Activated naive CD8-positive, alpha-beta T cell treated with anti-CD3 and anti-CD28 coated beads, Interleukin-2, amount 10 ng/mL, durations not matched to agents 7 days and 5 days (primary cell): ENCODE data around the gene NPVF. TPM values are rescaled to one million over a fixed set of nuclear protein-coding genes. Genes with fewer than 3 reads are reported as not detected.
A peak's percentile ranks its signal among the peaks of the same experiment; 100 is the strongest.

ENCODE experiments used
- ATAC-seq: fragments of 150-1000 bp; cut with Tn5 transposase; one replicate; pipeline ENCODE4 v1.10.0; 2021; ENCODE audit warnings: low read depth, moderate library complexity
- POLR2A ChIA-PET: fragments of 350-600 bp; sonication (Branson Sonifier 250); formaldehyde crosslinking; loops from one replicate; lab custom pipeline; 2021; ENCODE audit warnings: antibody characterized with exemption; lab: Charles Lee
- DNase-seq: peaks from one replicate; pipeline ENCODE4 v3.0.0; 2021
- H3K27ac Mint-ChIP-seq: one replicate; pipeline ENCODE4 v1.8.0; 2022; ENCODE audit warnings: mild to moderate bottlenecking, mixed read lengths
- H3K27me3 Mint-ChIP-seq: one replicate; pipeline ENCODE4 v1.8.0; 2022; ENCODE audit warnings: mild to moderate bottlenecking, moderate library complexity, mixed read lengths
- H3K36me3 Mint-ChIP-seq: one replicate; pipeline ENCODE4 v1.8.0; 2021; ENCODE audit warnings: mild to moderate bottlenecking, mixed read lengths
- H3K4me1 Mint-ChIP-seq: one replicate; pipeline ENCODE4 v1.8.0; 2021; ENCODE audit warnings: mixed read lengths
- H3K4me3 Mint-ChIP-seq: one replicate; pipeline ENCODE4 v1.8.0; 2022; ENCODE audit warnings: mild to moderate bottlenecking, moderate library complexity, mixed read lengths
- H3K9me3 Mint-ChIP-seq: one replicate; pipeline ENCODE4 v1.8.0; 2021; ENCODE audit warnings: mixed read lengths
- total RNA-seq, 2 experiments: library from RNA; stranded (reverse); gene quantifications; one replicate each; pipeline ENCODE4 v1.2.3, GENCODE V29; 2021

The NPVF gene, protein sequence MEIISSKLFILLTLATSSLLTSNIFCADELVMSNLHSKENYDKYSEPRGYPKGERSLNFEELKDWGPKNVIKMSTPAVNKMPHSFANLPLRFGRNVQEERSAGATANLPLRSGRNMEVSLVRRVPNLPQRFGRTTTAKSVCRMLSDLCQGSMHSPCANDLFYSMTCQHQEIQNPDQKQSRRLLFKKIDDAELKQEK
- not detected for total RNA-seq

GRCh38 chr7:25228386-25228785 is at the start of gene NPVF:
NPVF (minus strand) TSS chr7:25228486; CDS start chr7:25228439, 47 bp downstream.
- H3K27ac Mint-ChIP-seq: no peak within 1 kb of the TSS
- H3K9me3 Mint-ChIP-seq: no peaks in the 10 kb centered on the region
- H3K36me3 Mint-ChIP-seq: no peaks in the 10 kb centered on the region
- POLR2A ChIA-PET: no interaction called here
- DNase-seq (no peak), ATAC-seq (no peak)
- peaks cover 34% of the 10 kb centered on the region for H3K27me3 Mint-ChIP-seq
- no peaks in the 10 kb centered on the region for H3K4me1 Mint-ChIP-seq
- H3K4me3 Mint-ChIP-seq: no peak within 1 kb of the TSS

- Mint-ChIP-seq H3K36me3 (no peaks in the 10 kb centered on the region), H3K4me1 (no peaks in the 10 kb centered on the region), H3K27me3 (peaks cover 11% of the 10 kb centered on the region), H3K9me3 (no peaks in the 10 kb centered on the region), H3K4me3 (no peak overlapping the region), H3K27ac (no peak overlapping the region)
- POLR2A ChIA-PET: interaction anchor here (0.6 kb wide), 1 partner anchor 741 kb away, joined by 3 read pairs; no protein-coding TSS in a partner anchor
- DNase-seq (no peak), ATAC-seq (no peak)
Observed at GRCh38 chr7:25272265-25272664, 44.0 kb upstream of the NPVF start.

GRCh38 chr7:25263337-25263736 is 35.1 kb upstream of the NPVF start:
- Mint-ChIP-seq H3K36me3 (no peaks in the 10 kb centered on the region), H3K27me3 (peaks cover 6% of the 10 kb centered on the region), H3K4me1 (peaks cover 21% of the 10 kb centered on the region), H3K4me3 (no peak overlapping the region), H3K27ac (no peak overlapping the region), H3K9me3 (no peaks in the 10 kb centered on the region)
- no peak for ATAC-seq
- POLR2A ChIA-PET: no interaction called here
- DNase-seq: no peak

GRCh38 chr7:25262586-25262985 is 34.3 kb upstream of the NPVF start:
- Mint-ChIP-seq H3K36me3 (no peaks in the 10 kb centered on the region), H3K9me3 (no peaks in the 10 kb centered on the region), H3K4me3 (no peak overlapping the region), H3K4me1 (peaks cover 21% of the 10 kb centered on the region), H3K27ac (no peak overlapping the region), H3K27me3 (peaks cover 6% of the 10 kb centered on the region)
- no peak for DNase-seq
- POLR2A ChIA-PET: no interaction called here
- no peak for ATAC-seq

GRCh38 chr7:25261545-25262140 is 33.4 kb upstream of the NPVF start:
- peaks cover 6% of the 10 kb centered on the region for H3K27me3 Mint-ChIP-seq
- no peaks in the 10 kb centered on the region for H3K36me3 Mint-ChIP-seq
- H3K4me1 Mint-ChIP-seq: peaks cover 21% of the 10 kb centered on the region
- ATAC-seq: no peak
- H3K27ac Mint-ChIP-seq: no peak overlapping the region
- POLR2A ChIA-PET: no interaction called here
- peak overlapping the region; percentile 63 for H3K4me3 Mint-ChIP-seq
- no peak for DNase-seq
- H3K9me3 Mint-ChIP-seq: no peaks in the 10 kb centered on the region

GRCh38 chr7:25260862-25261494 is 32.7 kb upstream of the NPVF start:
- H3K4me3 Mint-ChIP-seq: peak overlapping the region; percentile 63
- H3K9me3 Mint-ChIP-seq: no peaks in the 10 kb centered on the region
- H3K4me1 Mint-ChIP-seq: peaks cover 21% of the 10 kb centered on the region
- peaks cover 6% of the 10 kb centered on the region for H3K27me3 Mint-ChIP-seq
- ATAC-seq (peak; percentile 77), DNase-seq (no peak)
- POLR2A ChIA-PET: no interaction called here
- peak overlapping the region; percentile 62 for H3K27ac Mint-ChIP-seq
- H3K36me3 Mint-ChIP-seq: no peaks in the 10 kb centered on the region

DNA sequence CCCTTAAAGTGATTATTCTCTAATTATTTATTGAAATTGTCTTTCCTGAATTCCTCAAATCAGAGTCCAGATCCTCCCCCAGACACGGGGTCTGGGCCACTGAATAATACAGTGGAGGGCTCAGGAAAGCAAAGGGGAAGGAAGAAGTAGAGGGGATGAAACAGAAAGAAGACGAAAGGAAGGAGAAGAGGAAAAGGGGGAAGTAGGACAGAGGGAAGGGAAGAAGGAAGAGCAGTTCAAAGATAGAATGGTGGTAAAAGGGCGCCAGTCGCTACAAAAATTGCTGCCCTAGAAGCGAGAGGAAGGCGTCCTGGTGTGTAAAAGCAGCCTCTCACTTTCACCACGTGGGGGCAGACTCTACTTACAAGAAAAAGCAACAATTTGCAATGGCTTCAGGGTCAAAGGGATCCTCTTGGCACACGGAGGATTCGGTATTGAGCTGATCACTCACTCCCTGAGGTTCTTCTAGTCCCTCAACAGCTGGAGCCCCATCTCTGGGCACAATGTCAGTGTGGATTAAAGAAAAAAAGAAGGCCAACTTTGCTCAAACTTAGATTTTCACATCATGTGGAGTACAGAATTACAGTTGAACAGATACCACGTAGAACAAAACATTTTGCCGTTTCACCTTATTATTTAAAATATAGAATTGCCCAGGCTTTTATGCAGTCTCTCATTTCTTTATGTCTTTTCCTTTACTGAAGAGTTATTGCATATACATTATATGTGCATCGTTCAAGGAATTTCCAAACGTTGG is 31.4 kb upstream of the NPVF start:
- H3K4me1 Mint-ChIP-seq: peaks cover 21% of the 10 kb centered on the region
- no peak overlapping the region for H3K27ac Mint-ChIP-seq
- peaks cover 11% of the 10 kb centered on the region for H3K27me3 Mint-ChIP-seq
- ATAC-seq: peak; percentile 77
- POLR2A ChIA-PET: no interaction called here
- no peaks in the 10 kb centered on the region for H3K9me3 Mint-ChIP-seq
- peak overlapping the region; percentile 18 for H3K4me3 Mint-ChIP-seq
- H3K36me3 Mint-ChIP-seq: no peaks in the 10 kb centered on the region
- DNase-seq: peak; percentile 32

DNA sequence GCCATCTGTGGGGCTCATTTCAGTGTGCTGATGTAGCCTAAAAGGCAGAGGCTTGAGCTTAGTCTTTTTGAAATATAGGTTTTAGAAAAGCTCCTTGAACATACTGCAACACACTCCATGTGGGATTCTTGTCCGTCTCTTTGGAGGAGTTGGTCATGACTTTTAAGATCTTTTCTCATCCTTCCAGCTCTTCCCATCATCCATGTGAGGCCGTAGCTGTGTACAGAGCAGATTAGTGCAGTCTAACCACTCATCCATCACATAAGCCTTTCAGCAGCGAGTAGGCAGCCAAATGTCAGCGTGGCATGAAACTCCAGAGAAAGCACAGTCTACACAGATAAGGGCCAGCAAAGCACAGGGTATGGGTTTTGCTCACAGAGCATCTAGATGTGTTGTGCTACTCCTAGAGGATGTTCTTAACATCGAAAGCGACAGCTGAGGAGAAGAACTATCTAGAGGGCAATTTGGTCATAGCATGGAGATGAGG is 28.1 kb upstream of the NPVF start:
- H3K27ac Mint-ChIP-seq: no peak overlapping the region
- POLR2A ChIA-PET: no interaction called here
- H3K4me3 Mint-ChIP-seq: no peak overlapping the region
- no peak for DNase-seq
- H3K4me1 Mint-ChIP-seq: peaks cover 15% of the 10 kb centered on the region
- no peaks in the 10 kb centered on the region for H3K9me3 Mint-ChIP-seq
- no peak for ATAC-seq
- no peaks in the 10 kb centered on the region for H3K36me3 Mint-ChIP-seq
- peaks cover 5% of the 10 kb centered on the region for H3K27me3 Mint-ChIP-seq

DNA sequence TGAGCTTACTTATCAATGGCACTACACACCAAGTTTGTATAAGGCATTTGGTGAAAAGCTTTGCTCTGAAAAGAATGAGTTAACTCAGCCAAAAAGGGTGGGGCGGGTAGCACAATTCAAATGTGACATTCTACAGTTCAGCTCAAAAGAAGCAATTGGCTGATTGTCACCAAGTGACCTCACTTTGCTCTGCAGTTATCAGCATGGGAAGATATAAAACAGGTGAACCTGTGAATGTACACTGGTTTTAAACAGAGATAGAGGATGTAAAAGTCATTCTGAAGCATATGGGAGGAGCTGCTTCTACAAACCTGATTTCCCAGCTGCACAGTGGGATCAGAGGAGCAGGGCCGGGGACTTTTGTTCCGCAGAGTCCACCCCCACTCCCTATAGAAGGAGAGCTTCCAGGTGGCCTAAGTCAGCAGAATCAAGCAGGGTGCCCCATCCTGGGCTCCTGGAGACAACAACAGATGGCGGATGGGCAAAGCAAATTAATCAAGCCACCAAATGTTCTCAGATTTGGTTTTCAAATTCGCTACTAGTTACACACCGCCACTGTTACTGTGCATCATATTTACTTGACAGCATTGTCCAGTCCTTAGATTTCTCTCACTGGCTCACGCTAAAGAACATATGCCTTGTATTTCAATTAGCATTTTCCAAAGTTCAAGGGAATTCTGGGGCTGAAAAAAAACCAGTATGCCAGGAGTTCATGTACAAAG is 27.5 kb upstream of the NPVF start:
- no peak for DNase-seq
- POLR2A ChIA-PET: no interaction called here

GRCh38 chr7:25254604-25255003 is 26.3 kb upstream of the NPVF start:
- H3K27me3 Mint-ChIP-seq: peaks cover 5% of the 10 kb centered on the region
- DNase-seq: no peak
- no peak overlapping the region for H3K27ac Mint-ChIP-seq
- H3K4me1 Mint-ChIP-seq: peaks cover 5% of the 10 kb centered on the region
- H3K9me3 Mint-ChIP-seq: no peaks in the 10 kb centered on the region
- H3K4me3 Mint-ChIP-seq: no peak overlapping the region
- POLR2A ChIA-PET: no interaction called here
- H3K36me3 Mint-ChIP-seq: no peaks in the 10 kb centered on the region
- ATAC-seq: no peak

More for the DNA sequence above, 27.5 kb upstream of the NPVF start:
- H3K27me3 Mint-ChIP-seq: peaks cover 5% of the 10 kb centered on the region
- no peak for ATAC-seq
- H3K4me3 Mint-ChIP-seq: no peak overlapping the region
- H3K36me3 Mint-ChIP-seq: no peaks in the 10 kb centered on the region
- peaks cover 10% of the 10 kb centered on the region for H3K4me1 Mint-ChIP-seq
- H3K27ac Mint-ChIP-seq: no peak overlapping the region
- no peaks in the 10 kb centered on the region for H3K9me3 Mint-ChIP-seq

- H3K9me3 Mint-ChIP-seq: no peaks in the 10 kb centered on the region
- no peaks in the 10 kb centered on the region for H3K36me3 Mint-ChIP-seq
- H3K27me3 Mint-ChIP-seq: peaks cover 5% of the 10 kb centered on the region
- DNase-seq (no peak), ATAC-seq (no peak)
- POLR2A ChIA-PET: no interaction called here
- H3K4me3 Mint-ChIP-seq: no peak overlapping the region
- H3K4me1 Mint-ChIP-seq: peaks cover 2% of the 10 kb centered on the region
- no peak overlapping the region for H3K27ac Mint-ChIP-seq
Observed at GRCh38 chr7:25253714-25254113, 25.4 kb upstream of the NPVF start.

DNA sequence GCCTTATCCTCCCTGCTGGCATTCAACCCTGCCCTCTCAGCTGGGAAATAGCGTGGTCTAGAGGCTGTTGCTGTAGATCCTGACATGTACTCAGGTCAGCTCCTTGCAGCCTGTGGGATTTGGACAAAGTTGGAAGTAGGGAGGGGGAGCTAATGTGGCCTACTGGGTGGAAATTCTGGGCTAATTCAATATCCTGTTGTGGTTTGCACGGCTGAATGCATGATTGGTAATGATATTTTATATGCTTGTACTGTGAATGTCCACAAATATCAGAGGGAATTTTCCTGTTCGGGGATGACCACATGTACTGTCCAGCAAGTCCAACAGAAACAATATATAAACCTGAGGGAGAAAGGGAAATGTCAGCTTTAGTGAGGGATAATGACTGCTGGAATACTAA is 22.1 kb upstream of the NPVF start:
- Mint-ChIP-seq H3K9me3 (no peaks in the 10 kb centered on the region), H3K36me3 (no peaks in the 10 kb centered on the region), H3K27ac (no peak overlapping the region), H3K4me1 (no peaks in the 10 kb centered on the region), H3K27me3 (peaks cover 10% of the 10 kb centered on the region), H3K4me3 (no peak overlapping the region)
- DNase-seq: no peak
- no peak for ATAC-seq
- POLR2A ChIA-PET: no interaction called here

- POLR2A ChIA-PET: no interaction called here
Observed at GRCh38 chr7:25249772-25250171, 21.5 kb upstream of the NPVF start.

More at GRCh38 chr7:25249772-25250171, 21.5 kb upstream of the NPVF start:
- Mint-ChIP-seq H3K36me3 (no peaks in the 10 kb centered on the region), H3K27me3 (peaks cover 5% of the 10 kb centered on the region), H3K4me1 (no peaks in the 10 kb centered on the region), H3K9me3 (no peaks in the 10 kb centered on the region), H3K27ac (no peak overlapping the region), H3K4me3 (no peak overlapping the region)
- no peak for DNase-seq
- no peak for ATAC-seq
